ENCODE measurements around the gene RBM44. TPM values are rescaled to one million over a fixed set of nuclear protein-coding genes. Genes with fewer than 3 reads are reported as not detected.

The RBM44 gene
- total RNA-seq, 1 experiment from 2014 or later, result 0.51 TPM

- intact Hi-C loops (cut with micrococcal nuclease), result no loop called here
- Histone ChIP-seq H3K27me3 (ENCODE audit: low read length) (no peaks in the 10 kb centered on the region), H3K9me2 (replicated peaks; ENCODE audit: low read length) (no peaks in the 10 kb centered on the region), H3K79me2 (ENCODE audit: low read length) (no peaks in the 10 kb centered on the region), H3K9me3 (ENCODE audit: low read length) (no peaks in the 10 kb centered on the region), H3K4me2 (ENCODE audit: low read length) (no peak overlapping the region), H3K4me3 (ENCODE audit: low read length) (no peak overlapping the region), H4K20me1 (ENCODE audit: low read length) (no peaks in the 10 kb centered on the region), H3K36me3 (ENCODE audit: low read depth, low read length) (peaks cover 60% of the 10 kb centered on the region), H2AFZ (ENCODE audit: low read length) (no peak overlapping the region), H3K27ac (ENCODE audit: low read length) (no peak overlapping the region), H3K4me1 (ENCODE audit: insufficient read depth, low read length) (no peaks in the 10 kb centered on the region), H3K9ac (ENCODE audit: low read length) (no peak overlapping the region), H3F3A (ENCODE audit: low read length, unreplicated experiment) (no peaks in the 10 kb centered on the region)
- no peak for ATAC-seq
- POLR2A ChIA-PET (ENCODE audit: unreplicated experiment), result no interaction called here
- BruUV-seq (replicated peaks), result no TSS peak
- TF ChIP-seq CTCF (conservative IDR thresholded peaks at IDR 0.05; ENCODE audit: low read depth, low read length) (no peak), EZH2 (IDR thresholded peaks at IDR 0.05; ENCODE audit: low read length, unreplicated experiment) (no peak)
- DNase-seq, result no peak
- CTCF ChIA-PET, result no interaction called here
Measured at GRCh38 chr2:237757616-237758015, 41.0 kb upstream of the RBM44 start.

GRCh38 chr2:237758185-237758584, 40.4 kb upstream of the RBM44 start:
- Histone ChIP-seq H2AFZ (ENCODE audit: low read length) (no peak overlapping the region), H3K9me2 (replicated peaks; ENCODE audit: low read length) (no peaks in the 10 kb centered on the region), H3K27me3 (ENCODE audit: low read length) (no peaks in the 10 kb centered on the region), H3K27ac (ENCODE audit: low read length) (no peak overlapping the region), H3K9ac (ENCODE audit: low read length) (no peak overlapping the region), H3K79me2 (ENCODE audit: low read length) (no peaks in the 10 kb centered on the region), H3K4me3 (ENCODE audit: low read length) (no peak overlapping the region), H3K9me3 (ENCODE audit: low read length) (no peaks in the 10 kb centered on the region), H3K4me1 (ENCODE audit: insufficient read depth, low read length) (no peaks in the 10 kb centered on the region), H4K20me1 (ENCODE audit: low read length) (no peaks in the 10 kb centered on the region), H3K36me3 (ENCODE audit: low read depth, low read length) (peaks cover 55% of the 10 kb centered on the region), H3F3A (ENCODE audit: low read length, unreplicated experiment) (no peaks in the 10 kb centered on the region), H3K4me2 (ENCODE audit: low read length) (no peak overlapping the region)
- ChIA-PET POLR2A (ENCODE audit: unreplicated experiment) (no interaction called here), CTCF (no interaction called here)
- BruUV-seq (replicated peaks), result no TSS peak
- TF ChIP-seq EZH2phosphoT487 (IDR thresholded peaks at IDR 0.05; ENCODE audit: borderline replicate concordance, low read length), result no peak
- no peak for TF ChIP-seq EZH2 (IDR thresholded peaks at IDR 0.05; ENCODE audit: low read length, unreplicated experiment)
- TF ChIP-seq CTCF (conservative IDR thresholded peaks at IDR 0.05; ENCODE audit: low read depth, low read length), result no peak
- no peak for DNase-seq
- intact Hi-C loops (cut with micrococcal nuclease), result no loop called here
- ATAC-seq, result no peak

GRCh38 chr2:237759176-237759575, 39.4 kb upstream of the RBM44 start:
- H3K9ac ChIP-seq (ENCODE audit: low read length), result no peak overlapping the region
- H3K4me3 ChIP-seq (ENCODE audit: low read length), result no peak overlapping the region
- no peaks in the 10 kb centered on the region for H3K9me2 ChIP-seq (replicated peaks; ENCODE audit: low read length)
- no peak overlapping the region for H3K27ac ChIP-seq (ENCODE audit: low read length)
- no peaks in the 10 kb centered on the region for H4K20me1 ChIP-seq (ENCODE audit: low read length)
- POLR2A ChIA-PET (ENCODE audit: unreplicated experiment), result no interaction called here
- H3K36me3 ChIP-seq (ENCODE audit: low read depth, low read length), result peaks cover 53% of the 10 kb centered on the region
- TF ChIP-seq CTCF (conservative IDR thresholded peaks at IDR 0.05; ENCODE audit: low read depth, low read length), result no peak
- TF ChIP-seq EZH2 (IDR thresholded peaks at IDR 0.05; ENCODE audit: low read length, unreplicated experiment), result no peak
- no peak for TF ChIP-seq EZH2phosphoT487 (IDR thresholded peaks at IDR 0.05; ENCODE audit: borderline replicate concordance, low read length)
- no peaks in the 10 kb centered on the region for H3K4me1 ChIP-seq (ENCODE audit: insufficient read depth, low read length)
- DNase-seq (no peak), ATAC-seq (no peak)
- H3K79me2 ChIP-seq (ENCODE audit: low read length), result no peaks in the 10 kb centered on the region
- H3K4me2 ChIP-seq (ENCODE audit: low read length), result no peak overlapping the region
- no peak overlapping the region for H2AFZ ChIP-seq (ENCODE audit: low read length)
- CTCF ChIA-PET, result interaction anchor here (0.9 kb wide), 1 partner anchor 15 kb away, joined by 3 read pairs; no protein-coding TSS in a partner anchor
- no peaks in the 10 kb centered on the region for H3K27me3 ChIP-seq (ENCODE audit: low read length)
- H3K9me3 ChIP-seq (ENCODE audit: low read length), result no peaks in the 10 kb centered on the region
- intact Hi-C loops (cut with micrococcal nuclease), result no loop called here
- H3F3A ChIP-seq (ENCODE audit: low read length, unreplicated experiment), result no peaks in the 10 kb centered on the region
- no TSS peak for BruUV-seq (replicated peaks)
